HCT116 (cell line): ENCODE data around the gene RNU2-63P. TPM values are rescaled to one million over a fixed set of nuclear protein-coding genes. Genes with fewer than 3 reads are reported as not detected.
A peak's percentile ranks its signal among the peaks of the same experiment; 100 is the strongest.

Experiments
- ATAC-seq: fragments of 200-7000 bp; cut with Tn5 transposase; 2 replicates; pipeline ENCODE4 v1.9.1; 2020; ENCODE audit warnings: mild to moderate bottlenecking, moderate library complexity
- BruUV-seq: library from RNA; stranded (reverse); fragments of 400-500 nt; replicated peaks from 2 replicates; lab custom pipeline; 2021; lab: Mats Ljungman, UMichigan
- CTCF ChIA-PET: fragments of 300-600 bp; sonication (Branson Sonifier 250); formaldehyde crosslinking; loops from one replicate; lab custom pipeline; 2021; ENCODE audit warnings: antibody characterized with exemption; lab: Charles Lee
- POLR2A ChIA-PET: fragments of 300-600, 350-600 bp; sonication (Branson Sonifier 250); formaldehyde crosslinking; loops from one replicate; lab custom pipeline; 2021; ENCODE audit warnings: antibody characterized with exemption; lab: Charles Lee
- RAD21 ChIA-PET, 2 experiments: fragments of 300-600 bp; sonication (Branson Sonifier 250); formaldehyde crosslinking; loops; one replicate each; lab custom pipeline; 2023; ENCODE audit warnings: low total read pairs in 2 of 2; ENCODE audit not compliant: uncharacterized antibody in 2 of 2, unreplicated experiment in 2 of 2, low non-redundant PET in 1 of 2; lab: Charles Lee
- DNase-seq: peaks from one replicate; pipeline ENCODE4 v3.0.0-alpha.2; 2010; ENCODE audit warnings: low read depth, low spot score
- H2AFZ ChIP-seq: fragments of 200-600 bp; shearing (Covaris generic), sonication (generic); 2 replicates; pipeline ENCODE4 v1.6.1; 2017; ENCODE audit warnings: low read depth, mixed run types, mixed read lengths, antibody characterized with exemption, low read length; ENCODE audit not compliant: poor library complexity, severe bottlenecking
- H3K27ac ChIP-seq: 2 replicates; pipeline ENCODE4 v1.5.1; 2012; ENCODE audit warnings: low read depth, low read length
- H3K27me3 ChIP-seq: fragments of 200-600 bp; sonication (generic); 2 replicates; pipeline ENCODE4 v1.6.1; 2016; ENCODE audit warnings: mixed run types, low read length, mixed read lengths; ENCODE audit not compliant: insufficient read depth
- H3K36me3 ChIP-seq, 2 experiments: fragments of 200-500 bp in 1 of 2; fragments of 200-600 bp in 1 of 2; sonication (Bioruptor generic) in 1 of 2; sonication (generic) in 1 of 2; 2 replicates each; pipeline versions ENCODE4 v1.5.1 to v1.6.1; 2014 to 2016; ENCODE audit warnings: low read length in 2 of 2, inconsistent platforms in 1 of 2, mixed read lengths in 1 of 2, mixed run types in 1 of 2; ENCODE audit not compliant: insufficient read depth in 2 of 2, control insufficient read depth in 1 of 2
- H3K4me1 ChIP-seq, 2 experiments: fragments of 200-600 bp in 1 of 2; sonication (generic) in 1 of 2; 2 replicates each; pipeline versions ENCODE4 v1.5.1 to v1.6.1; 2012 to 2017; ENCODE audit warnings: low read length in 2 of 2, inconsistent platforms in 1 of 2, mild to moderate bottlenecking in 1 of 2, mixed read lengths in 1 of 2, mixed run types in 1 of 2, moderate library complexity in 1 of 2; ENCODE audit not compliant: insufficient read depth in 2 of 2, control insufficient read depth in 1 of 2
- H3K4me2 ChIP-seq: fragments of 200-600 bp; sonication (generic); 2 replicates; pipeline ENCODE4 v1.6.1; 2017; ENCODE audit warnings: mixed run types, low read length, mixed read lengths
- H3K4me3 ChIP-seq, 2 experiments: fragments of 200-600 bp in 1 of 2; sonication (generic) in 1 of 2; replicated peaks in 1 of 2; 2 replicates each; pipeline ENCODE4 v1.5.1; 2011 to 2016; ENCODE audit warnings: low read length in 2 of 2, control low read depth in 1 of 2, low read depth in 1 of 2, mild to moderate bottlenecking in 1 of 2, mixed read lengths in 1 of 2, mixed run types in 1 of 2
- H3K79me2 ChIP-seq: fragments of 200-600 bp; sonication (generic); 2 replicates; pipeline ENCODE4 v1.6.1; 2017; ENCODE audit warnings: mild to moderate bottlenecking, mixed run types, low read length, moderate library complexity, mixed read lengths; ENCODE audit not compliant: insufficient read depth
- H3K9ac ChIP-seq: fragments of 200-600 bp; sonication (generic); 2 replicates; pipeline ENCODE4 v1.6.1; 2016; ENCODE audit warnings: low read length, mixed read lengths
- H3K9me2 ChIP-seq: fragments of 200-600 bp; sonication (generic), shearing (Covaris generic); 2 replicates; pipeline ENCODE4 v1.6.1; 2017; ENCODE audit warnings: mixed run types, mild to moderate bottlenecking, moderate library complexity; ENCODE audit not compliant: insufficient read depth
- H3K9me3 ChIP-seq, 2 experiments: fragments of 200-500 bp in 1 of 2; fragments of 200-600 bp in 1 of 2; sonication (Bioruptor generic) in 1 of 2; sonication (generic) in 1 of 2; 2 replicates each; pipeline ENCODE4 v1.6.1; 2014 to 2017; ENCODE audit warnings: low read length in 2 of 2, mixed read lengths in 2 of 2, inconsistent platforms in 1 of 2, low read depth in 1 of 2, mild to moderate bottlenecking in 1 of 2, mixed run types in 1 of 2, moderate library complexity in 1 of 2; ENCODE audit not compliant: control insufficient read depth in 1 of 2, insufficient read depth in 1 of 2
- H4K20me1 ChIP-seq: fragments of 200-600 bp; sonication (generic), shearing (Covaris generic); 2 replicates; pipeline ENCODE4 v1.6.1; 2017; ENCODE audit warnings: mixed run types, mild to moderate bottlenecking, moderate library complexity; ENCODE audit not compliant: insufficient read depth
- CBX3 ChIP-seq: IDR thresholded peaks from 2 replicates; pipeline ENCODE4 v1.6.1; 2012; ENCODE audit warnings: low read depth
- EGR1 ChIP-seq: IDR thresholded peaks from 2 replicates; pipeline ENCODE4 v1.6.1; 2012; ENCODE audit warnings: low read depth
- ELF1 ChIP-seq: IDR thresholded peaks from 2 replicates; pipeline ENCODE4 v1.6.1; 2012; ENCODE audit warnings: low read depth, borderline replicate concordance
- EZH2 ChIP-seq: fragments of 200-600 bp; sonication (generic); IDR thresholded peaks from 2 replicates; pipeline ENCODE4 v1.6.1; 2017; ENCODE audit warnings: antibody characterized with exemption, mixed run types
- EZH2phosphoT487 ChIP-seq: fragments of 200-600 bp; IDR thresholded peaks from 2 replicates; pipeline ENCODE4 v1.6.1; 2018; ENCODE audit warnings: antibody characterized with exemption, borderline replicate concordance
- FOSL1 ChIP-seq: IDR thresholded peaks from 2 replicates; pipeline ENCODE4 v1.6.1; 2012; ENCODE audit warnings: low read depth
- RAD21 ChIP-seq: IDR thresholded peaks from 2 replicates; pipeline ENCODE4 v1.6.1; 2012; ENCODE audit warnings: low read depth, mild to moderate bottlenecking
- SIN3A ChIP-seq: IDR thresholded peaks from 2 replicates; pipeline ENCODE4 v1.6.1; 2012; ENCODE audit warnings: low read depth
- SP1 ChIP-seq: IDR thresholded peaks from 2 replicates; pipeline ENCODE4 v1.6.1; 2012; ENCODE audit warnings: low read depth
- SRF ChIP-seq: IDR thresholded peaks from 2 replicates; pipeline ENCODE4 v1.6.1; 2012; ENCODE audit warnings: low read depth
- YY1 ChIP-seq: IDR thresholded peaks from 2 replicates; pipeline ENCODE4 v1.6.1; 2011; ENCODE audit warnings: low read length, low read depth, moderate library complexity, mild to moderate bottlenecking; ENCODE audit not compliant: insufficient replicate concordance; ENCODE audit errors: extremely low read depth
- ZFX ChIP-seq: fragments of 450-650 bp; IDR thresholded peaks from 2 replicates; pipeline ENCODE4 v1.6.1; 2017
- ZNF274 ChIP-seq: fragments of 200-500 bp; sonication (Bioruptor generic); IDR thresholded peaks from 2 replicates; pipeline ENCODE4 v1.6.1; 2014; ENCODE audit warnings: mild to moderate bottlenecking, low read depth, low read length, inconsistent platforms
- intact Hi-C: fragments of 100-400 bp; cut with micrococcal nuclease; formaldehyde crosslinking; loops from 2 replicates; pipeline ENCODE4 v1.10.0; 2022
- total RNA-seq: library from RNA; stranded (reverse); gene quantifications from one replicate; pipeline ENCODE4 v1.2.1, GENCODE V29; 2021; ENCODE audit not compliant: unreplicated experiment
- TF ChIP-seq, protein P1 (sequence below), 3 experiments: fragments of 200-600 bp in 1 of 3; sonication (generic) in 1 of 3; IDR thresholded peaks in 2 of 3; conservative IDR thresholded peaks in 1 of 3; 2 replicates each; pipeline ENCODE4 v1.5.1; 2012 to 2017; ENCODE audit warnings: low read depth in 2 of 3, low read length in 2 of 3, antibody characterized with exemption in 1 of 3, borderline replicate concordance in 1 of 3, control low read depth in 1 of 3, mild to moderate bottlenecking in 1 of 3, mixed read lengths in 1 of 3, mixed run types in 1 of 3, moderate library complexity in 1 of 3; ENCODE audit not compliant: insufficient read depth in 1 of 3
- TF ChIP-seq, protein P2 (sequence below): IDR thresholded peaks from 2 replicates; pipeline ENCODE4 v1.6.1; 2012
- TF ChIP-seq, protein P3 (sequence below): IDR thresholded peaks from 2 replicates; pipeline ENCODE4 v1.6.1; 2011; ENCODE audit warnings: mild to moderate bottlenecking, low read length, moderate library complexity; ENCODE audit not compliant: insufficient replicate concordance; ENCODE audit errors: extremely low read depth

The RNU2-63P gene
- total RNA-seq, 1 experiment from 2014 or later: 7.4 TPM

DNA sequence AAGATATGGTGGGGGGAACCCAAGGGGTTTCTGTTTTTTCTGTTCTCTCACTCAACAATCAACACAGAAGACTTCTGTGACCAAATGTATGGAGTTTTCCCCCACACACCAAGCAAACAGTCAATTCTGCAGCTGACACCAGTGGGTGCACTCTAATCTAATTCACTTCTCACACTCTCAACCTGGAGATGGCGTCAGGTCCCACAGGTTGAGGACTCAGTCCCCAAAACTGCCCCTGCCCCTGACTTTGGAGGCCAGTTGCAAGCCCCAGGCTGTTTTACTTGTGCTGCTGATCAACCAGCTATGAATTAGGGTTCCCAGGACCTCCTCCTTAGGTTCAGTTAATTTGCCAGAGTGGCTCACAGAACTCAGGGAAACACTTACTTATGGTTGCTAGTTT, 6.2 kb downstream of the RNU2-63P start:
- no peak overlapping the region for H3K9ac ChIP-seq
- no peak for DNase-seq
- no peak overlapping the region for H3K27ac ChIP-seq
- intact Hi-C loops: no loop called here
- RAD21 ChIA-PET: no interaction called here
- no peaks in the 10 kb centered on the region for H3K79me2 ChIP-seq
- BruUV-seq: no TSS peak
- no peak overlapping the region for H3K4me2 ChIP-seq
- no peaks in the 10 kb centered on the region for H3K9me3 ChIP-seq
- H2AFZ ChIP-seq: no peak overlapping the region
- POLR2A ChIA-PET: interaction anchor here (0.8 kb wide), 1 partner anchor 10 kb away, joined by 4 read pairs; no protein-coding TSS in a partner anchor
- H3K9me2 ChIP-seq: no peaks in the 10 kb centered on the region
- H4K20me1 ChIP-seq: no peaks in the 10 kb centered on the region
- no peaks in the 10 kb centered on the region for H3K36me3 ChIP-seq
- CTCF ChIA-PET: interaction anchor here (1.3 kb wide), 2 partner anchors 9 to 50 kb away, joined by 3 to 11 read pairs; no protein-coding TSS in a partner anchor
- no peaks in the 10 kb centered on the region for H3K4me1 ChIP-seq
- no peaks in the 10 kb centered on the region for H3K27me3 ChIP-seq
- no peak for TF ChIP-seq SIN3A
- TF ChIP-seq, protein P1, sequence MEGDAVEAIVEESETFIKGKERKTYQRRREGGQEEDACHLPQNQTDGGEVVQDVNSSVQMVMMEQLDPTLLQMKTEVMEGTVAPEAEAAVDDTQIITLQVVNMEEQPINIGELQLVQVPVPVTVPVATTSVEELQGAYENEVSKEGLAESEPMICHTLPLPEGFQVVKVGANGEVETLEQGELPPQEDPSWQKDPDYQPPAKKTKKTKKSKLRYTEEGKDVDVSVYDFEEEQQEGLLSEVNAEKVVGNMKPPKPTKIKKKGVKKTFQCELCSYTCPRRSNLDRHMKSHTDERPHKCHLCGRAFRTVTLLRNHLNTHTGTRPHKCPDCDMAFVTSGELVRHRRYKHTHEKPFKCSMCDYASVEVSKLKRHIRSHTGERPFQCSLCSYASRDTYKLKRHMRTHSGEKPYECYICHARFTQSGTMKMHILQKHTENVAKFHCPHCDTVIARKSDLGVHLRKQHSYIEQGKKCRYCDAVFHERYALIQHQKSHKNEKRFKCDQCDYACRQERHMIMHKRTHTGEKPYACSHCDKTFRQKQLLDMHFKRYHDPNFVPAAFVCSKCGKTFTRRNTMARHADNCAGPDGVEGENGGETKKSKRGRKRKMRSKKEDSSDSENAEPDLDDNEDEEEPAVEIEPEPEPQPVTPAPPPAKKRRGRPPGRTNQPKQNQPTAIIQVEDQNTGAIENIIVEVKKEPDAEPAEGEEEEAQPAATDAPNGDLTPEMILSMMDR (IDR thresholded peaks at IDR 0.05 in 2 of 3, conservative IDR thresholded peaks at IDR 0.05 in 1 of 3; ENCODE audit: borderline replicate concordance in 1 of 3, insufficient read depth in 1 of 3, low read depth in 2 of 3, low read length in 2 of 3): peak in 1 of 3 experiments; percentile 9; a peak in 1 of 6 replicates
- TF ChIP-seq RAD21: peak; percentile 25; the same call in 1 of the 2 replicates
- TF ChIP-seq ZNF274: no peak
- H3K4me3 ChIP-seq: no peak overlapping the region
- ATAC-seq: no peak

DNA sequence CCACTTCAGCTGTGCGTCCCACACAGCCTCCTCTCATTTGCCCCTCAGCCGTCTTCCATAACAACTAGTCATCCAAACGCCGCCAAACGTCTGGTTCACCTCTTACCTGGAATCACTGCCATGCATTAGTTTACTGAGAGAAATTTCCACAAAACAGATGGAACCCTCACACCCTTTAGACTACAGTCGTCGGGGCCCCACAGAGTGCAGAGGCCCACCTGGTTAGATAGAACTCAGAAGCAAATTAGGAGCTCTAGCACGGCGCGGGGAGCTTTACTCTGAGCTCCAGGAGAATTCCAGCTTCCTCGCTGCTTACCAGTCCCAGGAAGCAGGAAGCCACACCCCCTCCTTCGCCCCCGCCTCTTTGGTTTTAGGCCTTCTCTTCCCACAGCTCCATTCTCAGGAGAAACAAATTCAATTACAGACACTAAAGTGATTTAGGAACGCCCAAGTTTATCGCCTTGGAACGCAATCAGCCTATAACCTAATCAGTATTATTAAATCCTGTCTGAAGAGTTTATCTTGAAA, 9.4 kb downstream of the RNU2-63P start:
- RAD21 ChIA-PET: no interaction called here
- no peaks in the 10 kb centered on the region for H3K27me3 ChIP-seq
- no peaks in the 10 kb centered on the region for H3K4me1 ChIP-seq
- no peak for ATAC-seq
- H4K20me1 ChIP-seq: no peaks in the 10 kb centered on the region
- H3K9me3 ChIP-seq: no peaks in the 10 kb centered on the region
- H3K4me3 ChIP-seq: no peak overlapping the region
- no peaks in the 10 kb centered on the region for H3K9me2 ChIP-seq
- H3K4me2 ChIP-seq: no peak overlapping the region
- no peak overlapping the region for H3K9ac ChIP-seq
- BruUV-seq: no TSS peak
- H3K79me2 ChIP-seq: no peaks in the 10 kb centered on the region
- DNase-seq: no peak
- TF ChIP-seq ELF1 (no peak), YY1 (no peak), RAD21 (no peak), EZH2phosphoT487 (no peak), EGR1 (no peak), ZFX (no peak), CBX3 (no peak), FOSL1 (no peak), SP1 (no peak), SIN3A (no peak), SRF (no peak), EZH2 (no peak)
- TF ChIP-seq, protein P2, sequence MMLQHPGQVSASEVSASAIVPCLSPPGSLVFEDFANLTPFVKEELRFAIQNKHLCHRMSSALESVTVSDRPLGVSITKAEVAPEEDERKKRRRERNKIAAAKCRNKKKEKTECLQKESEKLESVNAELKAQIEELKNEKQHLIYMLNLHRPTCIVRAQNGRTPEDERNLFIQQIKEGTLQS: no peak
- TF ChIP-seq, protein P3, sequence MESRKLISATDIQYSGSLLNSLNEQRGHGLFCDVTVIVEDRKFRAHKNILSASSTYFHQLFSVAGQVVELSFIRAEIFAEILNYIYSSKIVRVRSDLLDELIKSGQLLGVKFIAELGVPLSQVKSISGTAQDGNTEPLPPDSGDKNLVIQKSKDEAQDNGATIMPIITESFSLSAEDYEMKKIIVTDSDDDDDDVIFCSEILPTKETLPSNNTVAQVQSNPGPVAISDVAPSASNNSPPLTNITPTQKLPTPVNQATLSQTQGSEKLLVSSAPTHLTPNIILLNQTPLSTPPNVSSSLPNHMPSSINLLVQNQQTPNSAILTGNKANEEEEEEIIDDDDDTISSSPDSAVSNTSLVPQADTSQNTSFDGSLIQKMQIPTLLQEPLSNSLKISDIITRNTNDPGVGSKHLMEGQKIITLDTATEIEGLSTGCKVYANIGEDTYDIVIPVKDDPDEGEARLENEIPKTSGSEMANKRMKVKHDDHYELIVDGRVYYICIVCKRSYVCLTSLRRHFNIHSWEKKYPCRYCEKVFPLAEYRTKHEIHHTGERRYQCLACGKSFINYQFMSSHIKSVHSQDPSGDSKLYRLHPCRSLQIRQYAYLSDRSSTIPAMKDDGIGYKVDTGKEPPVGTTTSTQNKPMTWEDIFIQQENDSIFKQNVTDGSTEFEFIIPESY: no peak
- TF ChIP-seq, all 23 proteins: peak for 0
- Histone ChIP-seq H3K36me3 (no peaks in the 10 kb centered on the region), H2AFZ (no peak overlapping the region), H3K27ac (no peak overlapping the region)
- ChIA-PET POLR2A (interaction anchor here (1.1 kb wide), 1 partner anchor 9 kb away, joined by 9 read pairs; the partner anchor contains the start of gene RNU2-63P), CTCF (no interaction called here)
- intact Hi-C loops: no loop called here
